GM19035 (cell line): ENCODE measurements around the gene TIMP3.
"Not testable (repeated sequence)": the region's sequence is repeated elsewhere in the genome, so short reads cannot be mapped to it uniquely, and the experiment has no call there.

Source experiments
- ATAC-seq: cut with Tn5 transposase; IDR thresholded peaks from one replicate; pipeline ENCODE4 v1.9.1; 2021; ENCODE audit not compliant: unreplicated experiment

The TIMP3 gene

DNA sequence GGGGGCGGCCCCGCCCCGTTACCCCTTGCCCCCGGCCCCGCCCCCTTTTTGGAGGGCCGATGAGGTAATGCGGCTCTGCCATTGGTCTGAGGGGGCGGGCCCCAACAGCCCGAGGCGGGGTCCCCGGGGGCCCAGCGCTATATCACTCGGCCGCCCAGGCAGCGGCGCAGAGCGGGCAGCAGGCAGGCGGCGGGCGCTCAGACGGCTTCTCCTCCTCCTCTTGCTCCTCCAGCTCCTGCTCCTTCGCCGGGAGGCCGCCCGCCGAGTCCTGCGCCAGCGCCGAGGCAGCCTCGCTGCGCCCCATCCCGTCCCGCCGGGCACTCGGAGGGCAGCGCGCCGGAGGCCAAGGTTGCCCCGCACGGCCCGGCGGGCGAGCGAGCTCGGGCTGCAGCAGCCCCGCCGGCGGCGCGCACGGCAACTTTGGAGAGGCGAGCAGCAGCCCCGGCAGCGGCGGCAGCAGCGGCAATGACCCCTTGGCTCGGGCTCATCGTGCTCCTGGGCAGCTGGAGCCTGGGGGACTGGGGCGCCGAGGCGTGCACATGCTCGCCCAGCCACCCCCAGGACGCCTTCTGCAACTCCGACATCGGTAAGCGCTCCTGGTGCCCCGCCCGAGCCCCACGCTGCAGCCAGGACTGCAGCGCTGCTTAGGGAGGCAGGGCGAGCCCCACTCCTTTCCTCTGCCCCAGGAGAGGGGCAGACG, at the start of gene TIMP3:
TIMP3 (plus strand) TSS at position 169 of the 700 bp plus-strand sequence; CDS start at position 466, 297 bp downstream.
- ATAC-seq, result no peak

DNA sequence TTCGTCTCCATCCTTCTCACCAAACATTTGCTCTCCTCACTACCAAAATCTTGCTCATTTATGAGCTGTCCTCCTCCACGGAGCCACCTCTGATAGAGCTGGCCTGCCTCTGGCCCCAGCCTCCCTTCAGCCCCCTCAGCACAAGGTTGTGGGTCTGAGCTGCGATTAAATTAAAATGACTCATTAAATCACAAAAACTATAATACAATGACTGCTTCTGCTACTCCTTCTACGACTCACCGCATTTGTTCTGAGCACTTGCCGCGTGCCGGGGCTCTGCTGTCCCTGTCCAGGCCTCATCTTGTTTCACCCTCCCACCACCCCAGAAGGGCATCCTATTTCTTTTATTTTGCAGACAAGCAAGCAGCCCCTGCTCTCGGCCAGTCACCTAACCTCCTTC, 49.2 kb upstream of the TIMP3 start:
- no peak for ATAC-seq

DNA sequence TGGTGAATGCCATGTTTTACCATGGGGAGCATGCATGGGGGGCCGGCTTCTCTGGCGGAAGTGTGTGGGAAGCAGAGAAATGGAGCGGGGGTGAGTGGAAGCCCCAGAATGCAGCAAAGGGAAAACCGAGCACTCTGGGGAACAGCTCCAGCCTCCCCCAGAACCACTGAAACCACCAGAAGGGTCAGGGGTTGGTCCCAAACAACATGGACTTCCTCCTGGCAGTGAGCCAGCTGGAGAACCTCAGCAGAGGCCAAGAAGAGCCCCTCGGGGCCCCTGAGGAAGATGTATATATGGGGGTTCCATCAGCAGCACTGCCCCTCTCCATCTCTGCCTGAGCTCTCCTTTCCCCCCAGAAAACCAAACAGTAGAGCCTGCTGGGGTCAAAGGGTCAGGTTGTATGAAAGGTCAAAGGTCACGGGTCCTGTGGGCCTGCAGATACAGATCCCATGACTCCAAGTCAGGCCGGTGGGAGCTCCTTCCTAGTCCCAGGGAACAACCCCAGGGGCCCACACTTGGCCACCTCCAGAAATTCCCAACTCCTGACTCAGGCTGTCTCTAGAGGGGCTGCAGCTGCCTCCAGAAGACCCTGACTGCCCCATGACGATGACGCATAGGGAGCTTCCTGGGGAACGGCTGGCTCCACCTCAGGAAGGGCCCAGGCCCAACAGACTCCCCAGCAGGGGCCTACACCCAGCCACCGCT, 48.5 kb upstream of the TIMP3 start:
- ATAC-seq, result no peak

DNA sequence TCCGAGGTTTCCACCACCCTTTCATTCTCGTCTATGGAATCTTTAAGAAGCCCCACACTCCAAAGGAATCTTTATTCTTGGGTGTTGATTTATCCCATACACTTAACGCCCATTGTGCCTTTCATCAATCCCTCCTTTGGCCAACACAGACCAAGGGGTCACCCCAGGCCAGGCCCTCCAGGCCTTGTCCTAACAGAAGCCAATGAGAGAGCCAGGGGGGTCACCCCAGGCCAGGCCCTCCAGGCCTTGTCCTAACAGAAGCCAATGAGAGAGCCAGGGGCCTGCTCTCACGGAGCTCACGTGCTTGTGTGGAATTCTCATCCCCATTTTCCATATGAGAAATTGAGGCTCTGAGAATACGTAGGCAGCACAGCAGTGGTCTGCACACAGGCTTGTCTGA, 47.9 kb upstream of the TIMP3 start:
- no peak for ATAC-seq

DNA sequence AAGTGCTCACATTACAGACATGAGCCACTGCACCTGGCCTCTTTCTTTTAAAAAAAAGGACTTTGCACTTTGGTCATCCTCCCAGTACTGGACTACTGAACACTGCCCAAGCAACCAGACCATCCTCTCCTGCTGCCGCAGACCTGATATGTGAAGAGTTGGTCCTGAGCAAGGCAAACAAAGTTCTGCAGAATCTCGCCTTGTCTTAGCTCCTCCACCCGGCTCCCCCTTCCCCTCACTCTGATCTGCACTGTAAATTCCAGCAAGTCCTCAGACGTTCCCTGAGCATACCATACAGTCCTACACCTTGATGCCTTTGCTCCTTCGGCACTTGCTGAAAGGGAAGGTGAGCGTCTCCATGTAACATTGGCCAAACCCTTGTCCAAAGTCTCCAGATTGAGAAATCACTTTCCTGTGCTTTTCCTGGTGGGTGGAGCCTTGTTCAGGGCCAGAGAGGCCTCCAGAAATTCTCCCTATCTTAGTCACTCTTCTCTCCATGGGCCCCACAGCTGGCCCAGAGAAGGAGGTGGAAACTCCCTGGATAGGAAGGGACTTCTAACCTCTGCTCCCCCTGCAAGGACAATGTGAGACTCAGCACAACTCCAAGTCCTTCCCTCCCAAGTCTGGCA, 47.0 kb upstream of the TIMP3 start:
- ATAC-seq, result no peak

DNA sequence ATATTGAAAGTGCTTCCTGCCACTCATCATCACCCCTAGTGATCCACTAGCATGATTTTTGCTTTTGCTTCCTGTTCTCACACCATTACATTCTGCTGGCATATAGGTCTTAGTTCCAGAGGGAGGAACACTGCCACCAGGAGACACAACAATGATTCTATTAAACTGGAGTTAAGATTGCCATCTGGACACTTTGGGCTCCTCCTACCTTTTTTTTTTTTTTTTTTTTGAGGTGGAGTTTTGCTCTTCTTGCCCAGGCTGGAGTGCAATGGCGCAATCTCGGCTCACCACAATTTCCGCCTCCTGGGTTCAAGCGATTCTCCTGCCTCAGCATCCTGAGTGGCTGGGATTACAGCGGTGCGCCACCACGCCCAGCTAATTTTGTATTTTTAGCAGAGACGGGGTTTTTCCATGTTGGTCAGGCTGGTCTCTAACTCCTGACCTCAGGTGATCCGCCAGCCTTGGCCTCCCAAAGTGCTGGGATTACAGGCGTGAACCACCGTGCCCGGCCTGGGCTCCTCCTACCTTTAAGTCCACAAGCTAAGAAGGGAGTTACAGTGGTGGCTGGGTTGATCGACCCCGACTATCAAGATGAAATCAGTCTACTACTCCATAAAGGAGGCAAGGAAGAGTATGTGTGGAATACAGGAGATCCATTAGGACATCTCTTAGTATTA, 44.3 kb upstream of the TIMP3 start:
- ATAC-seq, result not testable (repeated sequence)

DNA sequence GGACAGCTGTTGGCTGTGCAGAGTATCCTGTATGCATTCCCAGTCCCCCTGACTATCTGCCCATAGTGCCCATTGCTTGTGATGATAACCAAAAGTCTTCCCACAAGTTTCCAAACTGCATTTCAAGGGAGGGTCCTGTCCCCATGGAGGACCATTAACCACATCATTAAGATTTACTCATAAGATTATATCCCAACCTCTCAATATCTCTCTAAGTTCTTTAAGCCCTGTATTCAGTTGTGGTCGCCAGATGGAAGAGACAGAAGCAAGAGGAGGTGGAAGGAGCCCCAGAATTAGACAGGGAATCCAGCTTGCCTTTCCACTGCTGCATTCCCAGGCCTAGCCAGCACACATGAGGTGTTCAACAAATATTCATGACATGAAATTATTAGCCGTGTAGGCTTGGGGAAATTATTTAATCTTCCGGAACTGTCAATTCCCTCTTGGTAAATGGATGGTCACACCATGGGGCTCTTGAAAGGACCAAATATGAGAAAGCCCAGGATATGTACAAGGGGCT, 42.6 kb upstream of the TIMP3 start:
- ATAC-seq, result no peak

DNA sequence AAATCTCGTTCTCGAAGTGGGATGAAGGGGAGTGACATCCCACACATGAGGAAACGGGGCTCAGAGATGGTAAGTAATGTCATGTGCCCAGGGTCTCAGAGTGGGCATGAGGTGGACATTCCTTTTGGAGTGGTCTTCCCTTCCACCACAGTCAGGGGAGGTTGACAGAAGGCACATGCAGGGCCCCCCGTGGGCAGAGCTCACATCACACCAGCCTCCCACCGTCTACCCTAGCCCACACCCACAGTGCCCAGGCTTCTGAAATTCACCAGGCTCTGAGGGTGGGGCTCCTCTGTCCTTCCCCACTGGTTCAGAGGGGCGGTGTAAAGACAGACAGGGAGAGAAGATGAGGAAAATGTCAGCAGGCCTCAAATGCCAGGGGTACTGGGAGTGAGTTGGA, 41.1 kb upstream of the TIMP3 start:
- no peak for ATAC-seq

DNA sequence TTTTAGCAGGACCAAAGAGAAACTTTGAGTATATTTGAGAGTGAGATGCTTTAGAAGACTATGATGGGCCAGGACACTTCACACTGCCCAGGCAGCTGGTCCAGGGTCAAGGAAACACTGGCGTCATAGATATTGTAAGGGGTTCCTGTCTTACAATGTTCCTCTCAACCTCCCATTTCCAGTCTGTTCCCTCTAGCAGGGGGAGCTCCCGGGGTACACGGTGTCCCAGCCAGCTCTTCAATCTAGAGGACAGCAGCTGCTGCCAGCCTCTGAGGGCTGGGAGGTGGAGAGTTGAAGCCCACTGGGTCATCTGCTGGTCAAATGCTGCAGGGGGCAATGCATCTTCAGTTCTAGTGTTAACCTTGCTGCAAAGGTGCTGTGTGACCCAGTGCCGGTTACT, 40.7 kb upstream of the TIMP3 start:
- ATAC-seq, result no peak

DNA sequence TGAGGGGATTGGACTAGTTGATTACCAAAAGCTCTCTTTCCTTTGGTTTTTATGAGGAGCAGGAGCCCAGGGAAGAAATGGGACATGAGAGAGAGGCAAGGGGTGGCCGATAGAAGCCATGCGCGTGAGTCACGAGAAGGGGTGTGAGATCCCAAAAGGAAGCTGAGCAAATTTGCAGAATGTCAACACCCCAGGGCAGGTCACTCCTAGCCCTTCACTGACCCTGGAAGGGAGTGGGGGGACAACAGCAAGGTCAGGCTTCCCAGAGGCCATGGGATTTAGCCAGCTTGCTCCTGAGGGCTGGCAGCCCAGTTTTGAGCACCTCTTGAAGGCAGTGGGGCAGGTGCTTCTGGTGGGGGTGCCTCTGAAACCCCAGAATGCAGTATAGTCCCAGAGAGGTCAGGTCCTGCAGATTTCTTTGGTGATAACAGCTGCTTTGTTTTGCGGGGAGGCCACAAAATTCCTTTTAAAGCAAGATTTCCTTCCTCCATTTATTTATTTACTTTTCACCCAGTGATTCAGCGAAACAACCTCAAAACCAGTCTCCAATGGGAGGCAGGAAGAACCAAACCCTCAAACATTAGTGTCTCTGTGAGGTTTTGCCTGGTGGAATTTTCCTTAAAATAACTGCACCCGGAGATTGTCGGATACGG, 40.1 kb upstream of the TIMP3 start:
- ATAC-seq, result no peak

DNA sequence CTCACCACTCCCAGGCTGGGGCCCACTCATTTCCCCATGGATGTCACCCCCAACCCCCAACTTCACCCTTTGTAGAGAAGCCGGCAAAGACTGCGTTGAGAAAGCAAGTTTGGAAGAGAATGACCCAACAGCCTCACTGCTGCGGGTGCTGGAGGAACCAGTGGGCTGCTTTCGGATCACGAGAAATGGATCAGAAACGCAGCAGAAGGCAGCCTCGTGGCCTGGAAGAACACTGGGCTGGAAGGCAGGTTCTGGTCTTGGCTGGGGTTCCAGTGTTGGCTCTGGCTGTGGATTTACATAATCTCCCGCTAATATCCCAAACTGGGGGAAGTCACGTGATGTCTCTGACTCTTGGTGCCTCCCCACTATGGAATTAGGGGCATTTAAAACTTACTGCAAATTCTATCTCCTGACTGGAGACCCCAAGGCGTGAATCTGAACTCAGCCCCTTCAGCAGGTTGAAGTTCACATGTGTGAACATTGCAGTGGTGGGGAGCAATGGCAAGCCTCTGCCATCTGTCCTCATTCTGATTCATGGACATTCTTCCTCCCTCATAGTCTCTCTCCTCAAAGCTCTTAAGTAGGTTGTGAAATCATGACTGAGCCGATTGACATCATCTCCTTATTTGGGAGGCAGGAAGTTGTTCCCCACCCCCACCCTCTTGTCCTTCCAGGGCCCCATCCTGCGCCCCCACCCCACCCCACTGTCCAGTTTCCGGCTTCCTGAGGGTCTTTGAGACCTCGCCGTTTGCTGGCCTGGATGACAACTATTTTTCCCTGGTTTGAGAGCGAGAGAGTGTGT, 37.0 kb upstream of the TIMP3 start:
- ATAC-seq, result no peak

DNA sequence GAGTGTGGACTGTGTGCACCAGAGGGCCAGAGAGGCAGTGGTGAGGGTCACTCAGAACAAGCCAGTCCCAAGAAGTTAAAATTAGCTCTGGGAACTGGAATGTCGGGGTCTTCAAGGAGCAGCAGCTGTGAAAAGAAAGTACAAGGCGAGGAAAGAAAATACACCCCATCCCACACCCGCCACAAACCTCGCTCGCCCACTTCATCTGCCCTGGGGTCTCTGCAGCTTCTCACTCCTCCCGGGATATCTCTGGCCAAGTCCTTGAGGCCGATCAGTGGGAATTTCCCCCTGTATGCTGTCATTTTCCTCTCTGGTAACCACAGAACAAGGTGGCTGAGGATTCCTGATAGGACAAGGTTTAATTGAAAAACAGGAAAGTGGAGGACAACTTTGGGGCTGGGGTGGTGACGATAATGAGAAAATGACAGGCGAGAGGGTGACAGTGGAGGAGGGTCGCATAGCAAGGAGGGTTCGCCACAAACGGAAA, 36.3 kb upstream of the TIMP3 start:
- ATAC-seq, result no peak

DNA sequence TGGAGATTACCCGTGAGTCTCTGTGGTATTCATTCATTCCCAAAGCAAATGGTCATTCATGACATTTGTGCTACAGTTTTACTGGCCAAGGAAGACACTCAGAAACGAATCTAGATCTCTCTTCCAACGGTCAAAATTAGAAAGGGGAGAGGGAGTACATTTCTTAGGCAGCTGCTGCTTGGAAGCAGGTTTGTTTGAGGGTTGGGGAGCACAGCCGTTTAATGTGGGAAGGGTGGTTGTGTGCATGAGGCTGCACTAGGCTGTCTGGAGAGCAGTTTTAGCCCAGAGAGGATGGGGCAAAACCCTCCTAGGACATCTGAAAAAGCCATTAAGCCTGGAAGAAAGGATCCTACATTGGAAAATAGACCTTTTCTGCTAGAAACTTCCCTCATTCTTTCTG, 29.7 kb upstream of the TIMP3 start:
- ATAC-seq, result no peak

DNA sequence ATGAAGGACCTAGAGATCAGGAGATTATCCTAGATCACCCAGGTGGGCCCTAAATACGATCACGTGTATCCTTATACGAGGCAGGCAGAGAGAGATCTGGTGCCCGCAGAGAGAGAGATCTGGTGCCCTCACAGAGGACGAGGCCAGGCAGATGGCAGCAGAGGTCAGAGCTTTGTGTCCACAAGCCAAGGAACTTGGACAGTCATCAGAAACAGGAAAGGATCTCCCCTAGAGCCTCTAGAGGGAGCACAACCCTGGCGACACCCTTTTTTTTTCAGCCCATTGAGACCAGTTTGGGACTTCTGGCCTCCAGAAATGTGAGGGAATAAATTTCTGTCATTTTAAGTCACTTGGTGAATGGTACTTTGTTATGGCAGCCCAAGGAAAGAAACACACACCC, 25.5 kb upstream of the TIMP3 start:
- ATAC-seq, result no peak

DNA sequence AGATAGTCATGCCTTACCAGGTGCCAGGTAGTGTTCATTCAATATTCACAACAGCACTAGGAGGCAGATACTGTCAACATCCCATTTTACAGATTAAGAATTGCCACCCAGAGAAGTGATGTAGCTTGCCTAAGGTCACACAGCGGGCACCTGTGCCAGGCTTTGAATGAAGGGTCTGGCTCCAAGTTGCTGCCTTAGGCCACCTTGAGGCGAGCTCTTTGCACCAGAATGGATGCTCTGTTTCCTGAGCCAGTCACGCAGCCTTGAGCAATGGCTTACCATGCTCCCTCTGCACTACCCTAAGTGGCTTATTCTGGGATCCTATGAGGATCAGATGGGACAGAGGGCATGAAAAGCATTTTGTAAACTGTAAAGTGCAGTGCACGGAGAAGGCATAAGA, 25.1 kb upstream of the TIMP3 start:
- no peak for ATAC-seq

DNA sequence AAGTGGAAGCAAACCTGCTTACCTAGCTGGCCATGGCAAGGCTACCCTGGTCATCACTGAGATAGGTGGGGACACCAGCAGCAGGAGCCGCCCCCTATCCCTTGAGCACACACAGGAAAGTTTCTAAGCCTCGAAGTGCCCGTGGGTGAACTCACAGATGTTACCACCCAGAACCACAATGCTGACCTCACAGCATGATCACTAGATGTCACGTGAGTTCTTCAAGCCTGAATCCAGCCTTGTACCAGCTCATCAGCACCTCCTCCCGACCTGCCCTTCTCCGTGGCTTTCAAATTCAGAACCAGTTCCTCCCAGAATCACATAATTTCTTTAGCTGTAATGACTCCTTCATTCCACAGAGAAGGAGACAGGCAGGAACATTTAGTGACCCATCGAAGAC, 24.7 kb upstream of the TIMP3 start:
- no peak for ATAC-seq

DNA sequence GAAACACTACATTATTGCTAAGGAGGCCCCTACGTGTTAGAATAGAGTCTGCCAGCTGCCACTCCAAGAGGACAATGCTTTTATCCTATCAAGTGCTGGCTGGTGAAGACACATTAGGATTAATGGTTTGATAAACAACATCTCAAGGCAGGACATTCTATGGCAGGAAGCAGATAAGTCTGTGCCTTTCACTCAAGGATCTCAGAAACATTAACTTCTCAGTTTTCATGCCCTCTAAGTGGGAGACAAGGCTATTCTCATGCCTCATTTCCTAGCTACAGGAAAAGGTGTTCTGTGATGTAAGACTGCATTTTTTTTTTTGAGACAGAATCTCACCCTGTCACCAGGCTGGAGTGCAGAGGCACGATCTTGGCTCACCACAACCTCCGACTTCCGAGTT, 23.5 kb upstream of the TIMP3 start:
- no peak for ATAC-seq

DNA sequence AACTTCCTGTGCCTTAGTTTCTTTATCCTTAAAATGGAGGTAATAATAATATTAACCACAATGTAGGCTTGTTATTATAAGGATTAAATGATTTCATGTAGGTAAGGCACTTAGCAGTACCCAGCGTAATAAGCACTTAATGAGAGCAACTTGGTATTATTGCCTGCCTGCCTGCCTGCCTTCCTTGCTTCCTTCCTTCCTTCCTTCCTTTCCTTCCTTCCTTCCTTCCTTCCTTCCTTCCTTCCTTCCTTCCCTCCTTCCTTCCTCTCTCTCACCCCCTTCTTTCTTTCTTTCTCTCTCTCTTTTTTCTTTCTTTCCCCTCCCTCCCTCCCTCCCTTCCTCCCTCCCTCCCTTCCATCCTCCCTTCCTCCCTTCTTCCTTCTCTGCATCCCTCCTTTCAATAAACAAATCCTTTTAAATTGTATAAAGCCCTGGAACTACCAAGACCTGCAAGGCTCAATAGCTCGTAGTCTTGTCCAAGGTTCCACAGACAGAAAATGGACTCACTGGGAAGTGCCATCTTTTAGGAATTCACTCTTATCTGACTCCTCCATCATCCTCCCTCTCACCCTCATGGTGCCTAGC, 20.7 kb upstream of the TIMP3 start:
- no peak for ATAC-seq

DNA sequence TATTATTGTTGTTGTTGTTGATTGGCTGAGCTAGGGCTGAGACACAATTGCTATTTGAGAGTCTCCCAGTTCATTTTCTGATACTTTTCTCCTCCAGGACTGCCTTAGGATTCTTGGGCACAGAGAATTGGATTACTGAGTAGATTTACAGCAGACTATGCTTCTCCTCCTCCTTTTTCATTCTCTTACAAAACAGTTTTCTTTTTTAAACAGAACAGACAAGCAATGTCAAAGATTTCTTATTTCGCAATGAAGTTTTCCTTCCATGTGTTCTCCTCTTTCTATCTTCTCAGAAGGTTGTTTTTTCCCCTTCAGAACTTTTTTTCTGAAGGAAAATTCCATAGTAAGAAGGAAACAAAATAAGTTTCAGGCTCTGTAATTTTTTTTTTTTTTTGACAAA, 19.8 kb upstream of the TIMP3 start:
- no peak for ATAC-seq
